Urinary bladder (tissue), 4 donors: ENCODE results near the gene MT1E. TPM values are rescaled to one million over a fixed set of nuclear protein-coding genes. Genes with fewer than 3 reads are reported as not detected.
"Not testable (repeated sequence)": the region's sequence is repeated elsewhere in the genome, so short reads cannot be mapped to it uniquely, and the experiment has no call there.

Experiments used
- DNase-seq: peaks from one replicate; pipeline ENCODE4 v3.0.0-alpha.2; 2015; ENCODE audit errors: extremely low spot score
- H3K27ac ChIP-seq: one replicate; pipeline ENCODE4 v1.5.1; 2013; ENCODE audit warnings: low read depth, mild to moderate bottlenecking, moderate library complexity
- H3K36me3 ChIP-seq: one replicate; pipeline ENCODE4 v1.6.1; 2013; ENCODE audit warnings: mild to moderate bottlenecking, moderate library complexity; ENCODE audit not compliant: insufficient read depth
- H3K4me1 ChIP-seq: one replicate; pipeline ENCODE4 v1.6.1; 2013; ENCODE audit warnings: mild to moderate bottlenecking, moderate library complexity; ENCODE audit not compliant: insufficient read depth
- H3K4me3 ChIP-seq: one replicate; pipeline ENCODE4 v1.5.1; 2013; ENCODE audit warnings: low read depth, low read length
- WGBS: extraction: QIAGEN DNeasy Blood & Tissue Kit; methylation state at CpG from one replicate; pipeline ENCODE4 v1.1.7; 2013; 5-methylcytosine and 5-hydroxymethylcytosine counted together
- polyA plus RNA-seq: library from polyadenylated mRNA; stranded (reverse); fragments of 200-250 nt; gene quantifications from one replicate; pipeline ENCODE4 v1.2.3, GENCODE V29; 2013
- total RNA-seq: library from RNA; depleted of rRNA; stranded (reverse); fragments of >200 nt; gene quantifications from one replicate; pipeline ENCODE4 v1.2.3, GENCODE V29; 2014
- donor health status: healthy with polysubstance abuse.
- donor health status: healthy.

The MT1E gene
- total and polyA plus RNA-seq, 2 donors: 14.7 to 189 TPM

- not testable (repeated sequence) for DNase-seq, H3K27ac ChIP-seq, H3K4me1 ChIP-seq, H3K36me3 ChIP-seq, H3K4me3 ChIP-seq
- 85% methylated on average over 3 of the region's 3 CpGs for whole genome bisulfite sequencing
Observed at GRCh38 chr16:56672171-56672570, 46.6 kb downstream of the MT1E start.

- DNase-seq: no peak
- H3K36me3 ChIP-seq: no peaks in the 10 kb centered on the region
- H3K27ac ChIP-seq: no peak overlapping the region
- no peak overlapping the region for H3K4me3 ChIP-seq
- WGBS: 82% methylated on average over 11 of the region's 11 CpGs
- no peaks in the 10 kb centered on the region for H3K4me1 ChIP-seq
Observed at GRCh38 chr16:56672761-56673536, 47.4 kb downstream of the MT1E start.

DNA sequence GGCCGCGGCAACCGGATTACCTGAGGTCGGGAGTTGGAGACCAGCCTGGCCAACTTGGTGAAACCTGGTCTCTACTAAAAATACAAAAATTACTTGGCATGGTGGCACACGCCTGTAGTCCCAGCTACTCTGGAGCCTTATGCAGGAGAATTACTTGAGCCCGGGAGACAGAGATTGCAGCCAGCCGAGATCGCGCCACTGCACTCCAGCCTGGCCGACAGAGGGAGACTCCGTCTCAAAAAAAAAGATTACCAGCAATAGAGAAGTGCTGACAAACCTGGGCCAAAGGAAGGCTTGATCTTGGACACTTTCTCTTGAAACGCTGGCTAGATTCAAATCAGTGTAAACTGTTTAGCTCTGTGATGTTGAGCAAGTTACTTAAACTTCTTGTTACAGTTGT is 48.3 kb downstream of the MT1E start:
- no peaks in the 10 kb centered on the region for H3K4me1 ChIP-seq
- WGBS: 43% methylated on average over 12 of the region's 12 CpGs
- H3K4me3 ChIP-seq: no peak overlapping the region
- H3K36me3 ChIP-seq: no peaks in the 10 kb centered on the region
- DNase-seq: no peak
- no peak overlapping the region for H3K27ac ChIP-seq

- DNase-seq, H3K4me3 ChIP-seq, H3K4me1 ChIP-seq, H3K36me3 ChIP-seq, H3K27ac ChIP-seq: not testable (repeated sequence)
- 84% methylated on average over 6 of the region's 6 CpGs for WGBS
Observed at GRCh38 chr16:56674570-56674969, 49.0 kb downstream of the MT1E start.

- no peak for DNase-seq
- WGBS: 6% methylated on average over 32 of the region's 32 CpGs
- Histone ChIP-seq H3K4me1 (no peaks in the 10 kb centered on the region), H3K4me3 (no peak overlapping the region), H3K36me3 (no peaks in the 10 kb centered on the region), H3K27ac (no peak overlapping the region)
Observed at GRCh38 chr16:56675685-56676210, 50.2 kb downstream of the MT1E start.

Other genes starting within 250 kb of the MT1E start
- gene AMFR, start 200.2 kb upstream of the MT1E start, total RNA-seq: 120 TPM
- gene AMFR, start 200.2 kb upstream of the MT1E start, polyA plus RNA-seq: 82.6 TPM
- gene NUDT21, start 174.4 kb upstream of the MT1E start, total RNA-seq: 144 TPM
- 47.3 TPM for gene NUDT21, start 174.4 kb upstream of the MT1E start, polyA plus RNA-seq
- 58.2 TPM for gene OGFOD1, start 174.2 kb upstream of the MT1E start, total RNA-seq
- 25.8 TPM for gene OGFOD1, start 174.2 kb upstream of the MT1E start, polyA plus RNA-seq
- gene BBS2, start 105.8 kb upstream of the MT1E start, total RNA-seq: 83.1 TPM
- gene BBS2, start 105.8 kb upstream of the MT1E start, polyA plus RNA-seq: 34.5 TPM
- not detected for gene MT4, start 60.7 kb upstream of the MT1E start, total RNA-seq
- not detected for gene MT4, start 60.7 kb upstream of the MT1E start, polyA plus RNA-seq
- 1.1 TPM for gene MT3, start 36.3 kb upstream of the MT1E start, total RNA-seq
- gene MT3, start 36.3 kb upstream of the MT1E start, polyA plus RNA-seq: 8.7 TPM
- gene MT2A, start 17.2 kb upstream of the MT1E start, total RNA-seq: 8.2 TPM
- gene MT2A, start 17.2 kb upstream of the MT1E start, polyA plus RNA-seq: 890 TPM
- gene MT1M, start 6.9 kb downstream of the MT1E start, total RNA-seq: 0.48 TPM
- 182 TPM for gene MT1M, start 6.9 kb downstream of the MT1E start, polyA plus RNA-seq
- gene MT1A, start 12.9 kb downstream of the MT1E start, total RNA-seq: not detected
- 244 TPM for gene MT1A, start 12.9 kb downstream of the MT1E start, polyA plus RNA-seq
- not detected for gene MT1B, start 26.1 kb downstream of the MT1E start, total RNA-seq
- gene MT1B, start 26.1 kb downstream of the MT1E start, polyA plus RNA-seq: not detected
- gene MT1F, start 32.2 kb downstream of the MT1E start, total RNA-seq: 0.95 TPM
- gene MT1F, start 32.2 kb downstream of the MT1E start, polyA plus RNA-seq: 10.3 TPM
- gene MT1G, start 42.3 kb downstream of the MT1E start, total RNA-seq: not detected
- gene MT1G, start 42.3 kb downstream of the MT1E start, polyA plus RNA-seq: 55.5 TPM
- gene MT1H, start 44.0 kb downstream of the MT1E start, total RNA-seq: not detected
- gene MT1H, start 44.0 kb downstream of the MT1E start, polyA plus RNA-seq: not detected
- 10.8 TPM for gene MT1X, start 56.7 kb downstream of the MT1E start, total RNA-seq
- gene MT1X, start 56.7 kb downstream of the MT1E start, polyA plus RNA-seq: 1,604 TPM
- 49.0 TPM for gene NUP93, start 104.3 kb downstream of the MT1E start, total RNA-seq
- gene NUP93, start 104.3 kb downstream of the MT1E start, polyA plus RNA-seq: 25.1 TPM
- gene SLC12A3, start 239.4 kb downstream of the MT1E start, total RNA-seq: 0.16 TPM
- gene SLC12A3, start 239.4 kb downstream of the MT1E start, polyA plus RNA-seq: 0.06 TPM